ENCODE data around the gene CARD14.
"Not testable (repeated sequence)": the region's sequence is repeated elsewhere in the genome, so short reads cannot be mapped to it uniquely, and the experiment has no call there.

DNA sequence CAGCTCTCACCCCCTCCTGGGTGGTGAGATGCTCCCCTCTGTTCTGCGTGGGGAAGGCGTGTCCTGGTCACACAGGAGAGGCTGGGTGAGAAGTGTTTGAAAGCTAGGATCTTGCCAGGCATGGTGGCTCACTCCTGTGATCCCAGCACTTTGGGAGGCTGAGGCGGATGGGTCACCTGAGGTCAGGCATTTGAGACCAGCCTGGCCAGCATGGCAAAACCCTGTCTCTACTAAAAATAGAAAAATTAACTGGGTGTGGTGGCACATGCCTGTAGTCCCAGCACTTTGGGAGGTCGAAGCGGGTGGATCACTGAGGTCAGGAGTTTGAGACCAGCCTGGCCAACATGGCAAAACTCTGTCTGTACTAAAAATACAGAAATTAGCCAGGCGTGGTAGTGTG lies 74.6 kb downstream of the CARD14 start:
- TF ChIP-seq POLR2AphosphoS5 (IDR thresholded peaks at IDR 0.05): not testable (repeated sequence)
- TF ChIP-seq, protein P1, sequence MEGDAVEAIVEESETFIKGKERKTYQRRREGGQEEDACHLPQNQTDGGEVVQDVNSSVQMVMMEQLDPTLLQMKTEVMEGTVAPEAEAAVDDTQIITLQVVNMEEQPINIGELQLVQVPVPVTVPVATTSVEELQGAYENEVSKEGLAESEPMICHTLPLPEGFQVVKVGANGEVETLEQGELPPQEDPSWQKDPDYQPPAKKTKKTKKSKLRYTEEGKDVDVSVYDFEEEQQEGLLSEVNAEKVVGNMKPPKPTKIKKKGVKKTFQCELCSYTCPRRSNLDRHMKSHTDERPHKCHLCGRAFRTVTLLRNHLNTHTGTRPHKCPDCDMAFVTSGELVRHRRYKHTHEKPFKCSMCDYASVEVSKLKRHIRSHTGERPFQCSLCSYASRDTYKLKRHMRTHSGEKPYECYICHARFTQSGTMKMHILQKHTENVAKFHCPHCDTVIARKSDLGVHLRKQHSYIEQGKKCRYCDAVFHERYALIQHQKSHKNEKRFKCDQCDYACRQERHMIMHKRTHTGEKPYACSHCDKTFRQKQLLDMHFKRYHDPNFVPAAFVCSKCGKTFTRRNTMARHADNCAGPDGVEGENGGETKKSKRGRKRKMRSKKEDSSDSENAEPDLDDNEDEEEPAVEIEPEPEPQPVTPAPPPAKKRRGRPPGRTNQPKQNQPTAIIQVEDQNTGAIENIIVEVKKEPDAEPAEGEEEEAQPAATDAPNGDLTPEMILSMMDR (IDR thresholded peaks at IDR 0.05 in 8 of 11, conservative IDR thresholded peaks at IDR 0.05 in 3 of 11): not testable (repeated sequence)
